ENCODE results near the gene WDR88.

Gene WDR88

GRCh38 chr19:33194886-33195644 is 63.2 kb downstream of the WDR88 start:
- no peaks in the 10 kb centered on the region for H3K36me3 Mint-ChIP-seq (ENCODE audit: low read depth)
- peaks cover 30% of the 10 kb centered on the region for H3K27me3 Mint-ChIP-seq
- H3K4me1 Mint-ChIP-seq (ENCODE audit: low read depth), result peaks cover 4% of the 10 kb centered on the region
- H3K9me3 Mint-ChIP-seq, result no peaks in the 10 kb centered on the region
- H3K27ac Mint-ChIP-seq, result no peak overlapping the region
- H3K4me3 Mint-ChIP-seq, result no peak overlapping the region

- peaks cover 30% of the 10 kb centered on the region for H3K27me3 Mint-ChIP-seq
- no peak overlapping the region for H3K27ac Mint-ChIP-seq
- H3K36me3 Mint-ChIP-seq (ENCODE audit: low read depth), result no peaks in the 10 kb centered on the region
- no peak overlapping the region for H3K4me3 Mint-ChIP-seq
- peaks cover 4% of the 10 kb centered on the region for H3K4me1 Mint-ChIP-seq (ENCODE audit: low read depth)
- H3K9me3 Mint-ChIP-seq, result no peaks in the 10 kb centered on the region
Measured at GRCh38 chr19:33195645-33196347, 63.9 kb downstream of the WDR88 start.

- peaks cover 27% of the 10 kb centered on the region for H3K27me3 Mint-ChIP-seq
Measured at GRCh38 chr19:33196446-33197193, 64.7 kb downstream of the WDR88 start.

GRCh38 chr19:33197591-33198000 is 65.7 kb downstream of the WDR88 start:
- H3K9me3 Mint-ChIP-seq, result no peaks in the 10 kb centered on the region
- peaks cover 4% of the 10 kb centered on the region for H3K4me1 Mint-ChIP-seq (ENCODE audit: low read depth)
- H3K27me3 Mint-ChIP-seq, result peaks cover 17% of the 10 kb centered on the region
- H3K4me3 Mint-ChIP-seq, result no peak overlapping the region
- no peaks in the 10 kb centered on the region for H3K36me3 Mint-ChIP-seq (ENCODE audit: low read depth)
- no peak overlapping the region for H3K27ac Mint-ChIP-seq

More at GRCh38 chr19:33196446-33197193, 64.7 kb downstream of the WDR88 start:
- peaks cover 4% of the 10 kb centered on the region for H3K4me1 Mint-ChIP-seq (ENCODE audit: low read depth)
- no peaks in the 10 kb centered on the region for H3K36me3 Mint-ChIP-seq (ENCODE audit: low read depth)
- no peaks in the 10 kb centered on the region for H3K9me3 Mint-ChIP-seq
- no peak overlapping the region for H3K27ac Mint-ChIP-seq
- H3K4me3 Mint-ChIP-seq, result no peak overlapping the region

GRCh38 chr19:33198169-33198568 is 66.3 kb downstream of the WDR88 start:
- Mint-ChIP-seq H3K36me3 (ENCODE audit: low read depth) (no peaks in the 10 kb centered on the region), H3K4me3 (no peak overlapping the region), H3K27me3 (peaks cover 12% of the 10 kb centered on the region), H3K9me3 (no peaks in the 10 kb centered on the region), H3K27ac (no peak overlapping the region), H3K4me1 (ENCODE audit: low read depth) (peaks cover 4% of the 10 kb centered on the region)

GRCh38 chr19:33199441-33200265 is 67.7 kb downstream of the WDR88 start:
- Mint-ChIP-seq H3K4me1 (ENCODE audit: low read depth) (peaks cover 4% of the 10 kb centered on the region), H3K36me3 (ENCODE audit: low read depth) (no peaks in the 10 kb centered on the region), H3K4me3 (no peak overlapping the region), H3K27me3 (peaks cover 5% of the 10 kb centered on the region), H3K27ac (no peak overlapping the region), H3K9me3 (no peaks in the 10 kb centered on the region)

GRCh38 chr19:33201473-33201872 is 69.6 kb downstream of the WDR88 start:
- Mint-ChIP-seq H3K27me3 (peaks cover 4% of the 10 kb centered on the region), H3K4me3 (no peak overlapping the region), H3K27ac (no peak overlapping the region), H3K4me1 (ENCODE audit: low read depth) (peaks cover 4% of the 10 kb centered on the region), H3K36me3 (ENCODE audit: low read depth) (no peaks in the 10 kb centered on the region), H3K9me3 (no peaks in the 10 kb centered on the region)

GRCh38 chr19:33201886-33202545 is 70.1 kb downstream of the WDR88 start:
- Mint-ChIP-seq H3K4me3 (no peak overlapping the region), H3K27me3 (no peaks in the 10 kb centered on the region), H3K4me1 (ENCODE audit: low read depth) (peaks cover 4% of the 10 kb centered on the region), H3K9me3 (no peaks in the 10 kb centered on the region), H3K36me3 (ENCODE audit: low read depth) (no peaks in the 10 kb centered on the region), H3K27ac (no peak overlapping the region)

- Mint-ChIP-seq H3K4me1 (ENCODE audit: low read depth) (peaks cover 4% of the 10 kb centered on the region), H3K27ac (no peak overlapping the region), H3K36me3 (ENCODE audit: low read depth) (no peaks in the 10 kb centered on the region), H3K9me3 (no peaks in the 10 kb centered on the region), H3K27me3 (no peaks in the 10 kb centered on the region), H3K4me3 (no peak overlapping the region)
Measured at GRCh38 chr19:33202546-33203507, 70.9 kb downstream of the WDR88 start.

- H3K4me3 Mint-ChIP-seq, result no peak overlapping the region
- H3K36me3 Mint-ChIP-seq (ENCODE audit: low read depth), result no peaks in the 10 kb centered on the region
- H3K27ac Mint-ChIP-seq, result no peak overlapping the region
- H3K27me3 Mint-ChIP-seq, result no peaks in the 10 kb centered on the region
- peaks cover 4% of the 10 kb centered on the region for H3K4me1 Mint-ChIP-seq (ENCODE audit: low read depth)
- no peaks in the 10 kb centered on the region for H3K9me3 Mint-ChIP-seq
Measured at GRCh38 chr19:33203529-33203928, 71.6 kb downstream of the WDR88 start.

- Mint-ChIP-seq H3K9me3 (no peaks in the 10 kb centered on the region), H3K36me3 (ENCODE audit: low read depth) (no peaks in the 10 kb centered on the region), H3K4me1 (ENCODE audit: low read depth) (peaks cover 4% of the 10 kb centered on the region), H3K4me3 (no peak overlapping the region), H3K27me3 (no peaks in the 10 kb centered on the region), H3K27ac (no peak overlapping the region)
Measured at GRCh38 chr19:33204136-33204973, 72.4 kb downstream of the WDR88 start.

- Mint-ChIP-seq H3K36me3 (ENCODE audit: low read depth) (no peaks in the 10 kb centered on the region), H3K4me1 (ENCODE audit: low read depth) (no peaks in the 10 kb centered on the region), H3K27ac (no peak overlapping the region), H3K9me3 (no peaks in the 10 kb centered on the region), H3K4me3 (no peak overlapping the region), H3K27me3 (no peaks in the 10 kb centered on the region)
Measured at GRCh38 chr19:33205110-33205509, 73.2 kb downstream of the WDR88 start.

Data from stimulated activated naive CD8-positive, alpha-beta T cell treated with anti-CD3 and anti-CD28 coated beads, Interleukin-15, Interleukin-2, amounts not matched to agents 100 ng/mL and 50 ng/mL, for 24 hours (primary cell).